SW 1271 (cell line): Measurements from ENCODE around the gene SMIM31.

Experiments used
- DNase-seq, 2 experiments: peaks; one replicate each; lab custom pipeline; 2025; lab: John Stamatoyannopoulos, UW

SMIM31 gene

GRCh38 chr4:164789047-164789446 lies 35.1 kb downstream of the SMIM31 start:
- no peak for DNase-seq

GRCh38 chr4:164790249-164790648 lies 36.3 kb downstream of the SMIM31 start:
- DNase-seq: no peak

GRCh38 chr4:164799410-164799809 lies 45.5 kb downstream of the SMIM31 start:
- no peak for DNase-seq

- DNase-seq: no peak
These were observed 46.9 kb downstream of the SMIM31 start for GRCh38 chr4:164800786-164801185.

GRCh38 chr4:164802301-164802901 lies 48.5 kb downstream of the SMIM31 start:
- no peak for DNase-seq

GRCh38 chr4:164803702-164804101 lies 49.8 kb downstream of the SMIM31 start:
- no peak for DNase-seq

- no peak for DNase-seq
These were observed 53.7 kb downstream of the SMIM31 start for GRCh38 chr4:164807611-164808010.

- no peak for DNase-seq
These were observed 59.6 kb downstream of the SMIM31 start for GRCh38 chr4:164813554-164813953.

GRCh38 chr4:164815711-164816110 lies 61.8 kb downstream of the SMIM31 start:
- no peak for DNase-seq

- DNase-seq: no peak
These were observed 65.4 kb downstream of the SMIM31 start for GRCh38 chr4:164819366-164819765.

- DNase-seq: no peak
These were observed 67.8 kb downstream of the SMIM31 start for GRCh38 chr4:164821711-164822110.

- no peak for DNase-seq
These were observed 70.7 kb downstream of the SMIM31 start for GRCh38 chr4:164824581-164824980.

- DNase-seq: no peak
These were observed 75.0 kb downstream of the SMIM31 start for GRCh38 chr4:164828955-164829354.

GRCh38 chr4:164846566-164846965 lies 92.6 kb downstream of the SMIM31 start:
- no peak for DNase-seq

GRCh38 chr4:164847016-164847415 lies 93.1 kb downstream of the SMIM31 start:
- no peak for DNase-seq

GRCh38 chr4:164847967-164848649 lies 94.2 kb downstream of the SMIM31 start:
- no peak for DNase-seq
